Glomerular visceral epithelial cell (primary cell): ENCODE results near the gene EMC10.
A peak's percentile ranks its signal among the peaks of the same experiment; 100 is the strongest.
"Not testable (repeated sequence)": the region's sequence is repeated elsewhere in the genome, so short reads cannot be mapped to it uniquely, and the experiment has no call there.

ENCODE experiments used
- DNase-seq: peaks from one replicate; pipeline ENCODE4 v3.0.0-alpha.2; 2016; ENCODE audit errors: extremely low spot score

The EMC10 gene

DNA sequence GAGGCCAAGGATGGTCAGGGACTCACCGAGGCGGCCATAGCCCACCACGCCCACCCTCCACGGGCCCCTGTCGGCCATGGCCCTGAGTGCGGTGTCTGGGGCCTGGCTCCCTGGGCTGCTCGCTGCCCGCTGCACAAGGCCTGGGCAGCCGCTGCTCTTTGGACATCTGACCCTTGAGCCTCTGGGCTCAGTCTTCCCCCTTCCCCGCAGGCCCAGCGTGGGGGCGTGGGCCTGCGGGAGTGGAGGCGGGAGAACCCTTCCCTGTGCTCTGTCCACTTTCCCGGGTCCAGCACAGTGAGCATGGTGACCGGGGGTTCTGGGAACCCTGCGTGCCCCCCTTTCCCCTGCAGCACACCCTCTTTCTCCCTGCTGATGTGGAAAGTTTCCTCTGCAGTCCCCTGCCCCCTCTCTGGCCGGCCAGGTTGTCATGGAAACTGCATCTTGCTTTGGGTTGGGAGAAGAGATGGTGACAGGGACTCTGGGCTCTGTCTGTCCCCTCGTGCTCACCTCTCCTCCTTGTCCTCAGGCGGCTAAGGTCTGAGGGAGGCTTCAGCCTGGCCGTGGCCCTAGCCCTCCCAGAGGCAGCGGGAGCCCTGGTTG is 37.5 kb downstream of the EMC10 start, which contains the start of gene ASPDH:
Gene ASPDH (minus strand): TSS at position 168 of the 600 bp plus-strand sequence. CDS start 90 bp downstream, at position 78.
- no peak for DNase-seq

DNA sequence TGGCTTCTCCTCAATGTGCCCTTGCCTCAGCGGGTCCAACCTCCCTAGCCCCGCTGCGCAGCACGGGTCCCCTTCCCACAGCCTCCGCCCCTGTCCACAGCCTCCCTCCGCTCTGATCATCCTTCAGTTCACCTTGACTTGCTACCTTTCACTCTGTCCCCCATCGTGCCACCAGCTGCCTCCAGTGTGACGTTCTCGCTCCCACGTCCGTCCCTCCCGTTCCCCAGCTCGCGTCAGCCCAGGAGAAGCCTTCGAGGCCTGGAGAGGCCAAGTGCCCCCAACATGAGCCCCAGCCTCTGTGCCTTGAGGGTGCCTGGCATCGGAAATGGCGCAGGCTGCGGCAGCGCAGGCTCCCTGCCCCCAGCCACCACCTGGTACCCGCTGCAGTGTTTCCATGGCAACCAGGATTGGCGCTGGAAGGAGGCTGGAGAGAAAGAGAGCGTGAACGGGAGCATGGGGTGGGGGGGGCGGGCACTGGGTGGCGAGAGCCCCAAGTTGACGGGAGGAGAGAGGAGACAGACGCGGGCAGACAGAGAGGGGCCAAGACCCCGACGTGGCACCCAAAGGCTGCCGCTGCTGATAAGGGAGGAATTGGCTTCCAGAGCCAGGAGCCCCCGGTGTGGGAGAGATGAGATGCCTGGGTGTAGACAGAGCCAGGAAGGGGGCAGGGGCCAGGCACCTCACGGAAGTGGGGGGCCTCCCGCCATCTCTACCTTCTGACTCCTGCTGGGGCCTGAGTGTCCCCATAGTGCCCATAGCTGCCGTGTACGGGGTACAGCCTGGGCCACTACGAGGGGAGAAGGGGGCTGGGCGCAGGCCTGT is 38.2 kb downstream of the EMC10 start:
- DNase-seq = no peak

DNA sequence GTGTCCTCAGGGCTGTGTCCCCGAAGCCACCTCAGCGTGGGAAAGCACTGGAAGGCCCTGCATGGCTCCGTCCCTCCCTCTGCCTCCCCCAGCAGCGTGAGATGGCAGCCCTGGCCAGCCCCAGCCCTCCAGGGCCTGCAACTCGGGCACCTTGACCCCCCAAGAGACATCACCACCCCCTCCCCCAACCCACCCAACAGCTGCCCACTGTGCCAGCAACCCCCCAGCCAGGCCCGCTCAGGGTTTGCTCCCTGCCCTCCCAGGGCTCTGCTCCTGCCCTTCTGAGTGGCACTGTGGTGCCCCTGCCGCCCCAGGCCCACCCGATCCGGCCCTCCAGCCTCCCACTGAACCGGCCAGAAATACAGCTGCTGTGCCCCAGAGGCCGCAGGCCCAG is 38.9 kb downstream of the EMC10 start:
- DNase-seq = no peak

DNA sequence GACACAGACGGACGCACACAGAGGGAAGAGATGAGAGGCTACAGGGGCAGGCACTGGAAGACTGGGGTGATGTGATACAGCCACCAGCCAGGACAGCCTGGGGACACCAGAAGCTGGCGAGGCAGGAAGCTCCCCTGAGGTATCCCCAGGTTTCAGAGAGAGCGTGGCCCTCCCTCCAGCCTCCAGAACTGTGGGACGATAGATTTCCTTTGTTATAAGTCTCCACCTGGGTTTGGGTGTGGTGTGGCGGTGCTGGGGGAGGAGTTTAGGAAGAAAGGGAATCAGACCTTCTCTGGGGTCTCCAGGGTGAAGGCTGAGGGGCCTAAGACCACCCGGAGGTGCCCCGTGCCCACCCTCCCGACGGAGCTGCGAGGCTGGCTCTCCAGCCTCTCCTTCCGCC is 40.1 kb downstream of the EMC10 start:
- no peak for DNase-seq

DNA sequence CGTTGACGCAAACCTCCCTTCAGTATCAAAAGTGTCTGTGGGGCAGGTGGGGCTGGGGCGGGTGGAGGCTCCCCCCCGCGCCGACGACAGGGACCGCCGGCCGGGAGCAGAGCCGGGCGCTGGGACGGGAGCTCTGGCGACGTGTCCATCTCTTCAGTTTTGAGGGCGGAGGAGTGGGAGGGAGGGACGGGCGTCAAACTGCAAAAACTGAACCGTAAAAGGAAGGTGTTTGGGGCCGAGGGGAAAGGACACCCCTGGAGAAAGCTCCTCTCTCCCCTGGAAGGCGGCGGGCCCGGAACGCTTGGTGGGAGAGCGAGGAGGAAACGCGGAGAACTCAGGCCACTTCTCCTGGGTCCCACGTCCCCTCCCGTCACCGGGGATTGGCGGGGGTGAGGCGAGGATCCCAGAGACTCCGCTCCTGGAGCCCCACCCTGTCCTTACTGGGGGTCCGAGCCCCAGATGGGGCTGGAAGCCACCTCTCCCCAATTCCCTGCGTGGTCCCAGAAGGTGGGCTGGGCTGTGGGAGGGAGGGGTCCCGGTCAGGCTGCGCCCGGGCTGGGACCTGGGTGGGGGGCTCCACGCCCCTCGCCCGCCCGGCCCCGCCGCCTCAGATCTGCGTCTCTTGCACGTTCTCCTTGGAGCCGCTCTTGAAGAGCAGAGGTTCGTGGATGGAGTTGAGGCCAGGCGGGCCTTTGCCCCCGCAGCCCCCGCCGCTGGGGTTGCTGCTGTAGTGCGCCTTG is 40.8 kb downstream of the EMC10 start:
- DNase-seq = no peak

DNA sequence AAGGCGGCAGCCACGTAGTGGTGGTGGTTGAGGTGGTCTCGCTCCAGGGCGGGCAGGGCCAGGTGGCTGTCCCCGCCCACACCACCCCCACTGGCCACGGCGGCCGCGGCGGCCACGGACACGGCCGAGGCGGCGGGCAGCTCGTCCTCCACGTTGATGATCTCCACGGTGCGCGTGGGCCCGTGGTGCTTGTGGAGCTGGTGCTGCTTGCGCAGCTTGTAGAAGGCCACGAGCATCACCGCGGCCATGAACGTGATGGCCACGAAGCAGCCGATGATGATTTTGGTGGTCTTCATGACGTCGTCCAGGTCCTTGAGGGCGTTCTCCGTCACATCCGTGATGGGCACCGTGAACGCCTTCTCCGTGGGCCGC is 41.4 kb downstream of the EMC10 start:
- no peak for DNase-seq

DNA sequence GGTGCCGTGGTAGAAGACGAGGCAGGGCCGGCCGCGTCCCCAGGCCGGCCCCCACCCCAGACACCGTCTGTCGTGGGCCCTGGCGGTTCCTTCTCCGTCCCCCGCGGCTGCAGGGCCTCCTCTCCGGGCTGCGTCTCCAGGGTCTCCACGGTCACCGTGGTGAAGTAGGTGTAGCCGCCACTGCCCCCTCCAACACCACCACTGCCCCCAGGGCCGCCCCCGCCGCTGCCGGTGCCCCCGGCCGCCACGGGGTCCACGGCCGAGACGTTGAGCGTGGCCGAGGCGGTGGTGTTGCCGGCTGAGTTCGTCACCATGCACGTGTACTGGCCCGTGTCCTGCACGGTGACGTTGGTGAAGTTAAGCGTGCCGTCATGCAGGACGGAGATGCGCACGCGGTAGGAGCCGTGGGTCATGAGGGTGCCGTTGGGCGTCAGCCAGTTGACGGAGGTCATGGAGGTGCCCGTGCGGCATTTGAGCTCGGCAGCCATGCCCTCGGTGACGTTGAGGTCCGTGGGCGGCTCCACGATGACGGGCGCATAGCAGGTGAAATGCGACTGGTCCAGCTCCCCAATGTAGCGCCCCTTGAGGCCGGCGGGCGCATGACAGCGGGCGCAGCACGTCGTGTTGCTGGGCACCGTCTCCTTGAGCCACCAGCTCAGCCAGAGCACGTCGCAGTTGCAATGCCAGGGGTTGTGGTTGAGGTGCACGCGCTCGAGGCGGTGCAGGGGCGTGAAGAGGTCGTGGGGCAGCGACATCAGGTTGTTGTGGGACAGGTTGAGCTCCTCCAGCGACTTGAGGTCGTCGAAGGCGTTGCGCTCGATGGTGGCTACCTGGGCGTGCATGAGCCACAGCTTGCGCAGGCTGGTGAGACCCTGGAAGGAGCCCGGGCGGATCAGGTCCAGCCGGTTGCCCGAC is 42.0 kb downstream of the EMC10 start:
- no peak for DNase-seq

DNA sequence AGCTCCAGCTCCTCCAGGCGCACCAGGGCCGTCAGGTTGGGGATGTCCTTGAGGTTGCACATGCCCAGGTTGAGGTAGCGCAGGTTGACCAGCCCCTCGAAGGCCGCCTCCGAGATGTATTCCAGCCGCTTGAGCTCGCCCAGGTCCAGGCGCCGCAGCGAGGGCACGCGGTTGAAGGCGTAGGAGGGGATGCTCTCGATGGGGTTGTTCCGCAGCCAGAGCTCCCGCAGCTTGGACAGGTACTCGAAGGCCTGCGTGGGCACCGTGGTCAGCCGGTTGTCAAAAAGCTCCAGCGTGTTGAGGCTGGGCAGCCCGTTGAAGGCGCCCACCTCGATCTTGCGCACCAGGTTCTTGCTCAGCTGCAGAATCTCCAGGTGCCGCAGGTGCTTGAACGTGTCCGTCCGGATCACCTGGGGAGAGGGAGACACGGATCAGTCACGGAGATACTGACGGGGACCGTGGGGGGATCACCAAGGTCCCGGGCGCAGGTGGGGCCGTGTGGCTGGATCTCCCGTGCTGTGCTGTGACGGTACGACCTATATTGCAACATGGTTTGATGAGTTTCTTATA is 42.8 kb downstream of the EMC10 start:
- DNase-seq = no peak

DNA sequence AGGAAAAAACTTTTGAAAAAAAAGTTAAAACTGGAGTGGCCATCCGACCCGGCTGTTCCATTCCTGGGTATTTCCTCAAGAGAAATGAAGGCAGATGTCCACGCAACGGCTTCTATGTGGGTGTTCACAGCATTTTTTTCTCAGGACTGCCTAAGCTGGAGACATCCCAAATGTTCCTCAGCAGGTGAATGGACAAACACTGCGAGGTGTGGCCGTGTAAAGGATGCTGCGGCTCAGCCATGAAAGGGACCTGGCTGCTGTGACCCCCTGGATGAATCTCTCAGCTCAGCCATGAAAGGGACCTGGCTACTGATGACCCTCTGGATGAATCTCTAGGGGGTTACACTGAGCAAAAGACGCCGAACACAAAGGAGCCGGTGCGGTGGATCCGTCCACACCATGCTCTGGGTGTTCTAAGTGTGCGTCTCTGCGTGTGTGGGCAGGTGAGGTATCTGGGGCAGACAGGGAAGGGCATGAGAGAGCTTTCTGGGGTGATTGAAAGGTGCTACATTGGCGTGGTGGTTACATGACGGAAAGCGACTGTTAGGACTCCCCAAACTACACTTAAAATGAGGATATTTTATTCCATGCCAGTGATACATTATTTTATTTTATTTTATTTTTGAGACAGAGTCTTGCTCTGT is 44.6 kb downstream of the EMC10 start:
- no peak for DNase-seq

DNA sequence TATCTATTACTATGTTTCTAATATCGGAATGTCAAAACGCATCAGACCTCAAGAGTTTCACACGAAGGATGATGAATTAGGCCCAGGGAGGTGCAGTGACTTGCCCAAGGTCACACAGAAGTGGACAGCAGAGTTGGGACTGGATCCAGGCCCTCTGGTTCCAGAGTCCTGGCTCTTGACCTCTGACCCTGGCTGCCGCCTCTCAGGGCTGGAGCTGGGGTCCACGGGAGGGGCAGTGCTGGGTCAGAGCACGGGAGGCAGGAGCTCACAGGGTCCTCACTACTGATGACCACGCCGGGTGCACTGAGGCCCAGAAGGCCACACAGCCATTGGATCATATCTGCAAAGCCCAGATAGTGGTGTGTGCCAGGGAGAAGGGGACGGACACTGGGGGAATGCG is 46.6 kb downstream of the EMC10 start:
- no peak for DNase-seq

DNA sequence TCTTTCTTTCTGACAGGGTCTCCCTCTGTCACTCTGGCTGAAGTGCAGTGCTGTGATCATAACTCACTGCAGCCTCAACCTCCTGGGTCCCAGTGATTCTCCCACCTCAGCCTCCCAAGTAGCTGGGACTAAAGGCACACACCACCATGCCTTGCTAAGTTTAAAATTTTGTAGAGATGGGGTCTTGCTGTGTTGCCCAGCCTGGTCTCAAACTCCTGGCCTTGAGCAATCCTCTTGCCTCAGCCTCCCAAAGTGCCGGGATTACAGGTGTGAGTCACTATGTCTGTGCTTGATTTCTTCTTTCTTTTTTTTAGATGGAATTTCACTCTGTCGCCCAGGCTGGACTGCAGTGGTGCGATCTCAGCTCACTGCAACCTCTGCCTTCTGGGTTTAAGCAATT is 51.7 kb downstream of the EMC10 start:
- not testable (repeated sequence) for DNase-seq

DNA sequence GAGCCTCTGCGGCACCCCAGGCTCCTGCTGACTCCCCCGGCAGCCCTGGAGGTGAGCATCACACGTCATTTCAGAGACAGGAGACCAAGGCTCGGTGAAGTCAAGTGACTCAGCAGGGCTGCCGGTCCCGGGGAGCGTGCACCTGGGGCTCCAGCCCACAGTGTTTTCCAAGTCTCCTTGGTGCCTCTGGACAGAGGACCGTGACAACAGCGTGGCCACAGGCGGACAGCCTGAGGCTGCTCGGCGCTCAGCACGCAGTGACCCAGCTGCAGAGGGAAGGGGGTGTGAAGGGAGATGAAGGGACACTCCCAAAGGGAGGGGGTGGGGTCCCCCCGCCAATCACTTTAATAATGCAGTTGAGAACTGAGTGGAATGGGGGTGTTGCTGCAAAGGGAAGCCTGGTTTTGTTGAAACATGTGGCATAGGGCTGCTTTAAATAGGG is 54.9 kb downstream of the EMC10 start:
- DNase-seq = no peak

DNA sequence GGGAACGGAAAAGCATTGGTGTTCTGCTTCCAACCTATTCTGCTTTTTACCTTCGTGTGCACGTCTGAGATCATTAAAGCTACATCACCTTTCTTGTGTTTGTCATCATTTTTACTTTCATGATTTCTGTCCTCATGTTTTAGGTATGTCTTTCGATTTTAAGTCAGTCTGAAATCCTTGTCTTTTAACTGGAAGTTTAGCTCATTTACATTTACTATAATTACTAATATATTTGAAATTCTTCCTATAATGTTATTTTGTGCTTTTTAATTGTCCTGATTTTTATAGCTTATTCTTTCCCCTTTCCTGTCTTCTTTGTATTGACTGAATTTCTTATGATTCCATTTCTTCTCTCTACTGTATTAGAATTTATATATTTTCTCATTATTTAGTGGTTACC is 56.6 kb downstream of the EMC10 start:
- DNase-seq = no peak

DNA sequence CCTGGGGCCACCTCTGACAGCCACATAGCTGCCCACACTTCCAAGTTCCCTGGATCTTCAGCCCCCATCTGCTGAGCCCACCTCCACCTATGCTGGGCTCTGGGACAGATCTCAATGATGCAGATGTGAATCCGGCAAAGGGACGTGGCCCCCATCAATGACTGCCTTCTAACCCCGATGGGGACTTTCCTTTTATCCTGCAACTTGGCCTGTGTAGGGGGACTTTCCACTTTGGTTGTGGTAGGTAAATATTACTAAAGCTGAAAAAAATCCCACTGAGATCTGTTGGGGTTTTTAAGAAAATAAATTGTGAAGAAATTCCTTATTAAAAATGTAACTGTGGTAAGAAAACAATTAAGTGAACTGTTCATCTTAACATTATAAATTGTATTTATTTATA is 58.2 kb downstream of the EMC10 start:
- no peak for DNase-seq

DNA sequence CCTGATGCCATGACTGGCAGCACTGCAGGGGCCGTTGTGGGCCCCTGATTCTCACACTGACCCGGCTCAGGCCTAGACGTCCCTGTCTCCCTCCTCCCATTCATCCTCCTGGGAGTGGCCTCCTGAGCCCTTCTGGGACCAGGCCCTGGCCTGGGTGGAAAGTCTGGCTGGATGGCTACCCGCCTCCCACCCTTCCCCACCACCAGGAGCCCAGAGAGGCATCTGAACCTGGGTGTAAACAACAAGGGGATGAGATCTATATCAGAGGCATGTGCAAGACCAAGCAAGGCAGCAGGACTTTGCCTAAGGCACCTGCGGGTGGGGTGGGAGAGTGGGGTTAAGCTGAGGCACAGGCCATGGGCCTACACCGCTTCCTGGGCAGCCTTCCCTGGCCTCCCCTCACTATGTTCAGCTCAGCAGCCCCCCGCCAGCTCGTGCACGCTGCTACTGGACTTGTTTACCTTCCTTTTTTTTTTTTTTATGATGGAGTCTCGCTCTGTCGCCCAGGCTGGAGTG is 59.4 kb downstream of the EMC10 start:
- no peak for DNase-seq

DNA sequence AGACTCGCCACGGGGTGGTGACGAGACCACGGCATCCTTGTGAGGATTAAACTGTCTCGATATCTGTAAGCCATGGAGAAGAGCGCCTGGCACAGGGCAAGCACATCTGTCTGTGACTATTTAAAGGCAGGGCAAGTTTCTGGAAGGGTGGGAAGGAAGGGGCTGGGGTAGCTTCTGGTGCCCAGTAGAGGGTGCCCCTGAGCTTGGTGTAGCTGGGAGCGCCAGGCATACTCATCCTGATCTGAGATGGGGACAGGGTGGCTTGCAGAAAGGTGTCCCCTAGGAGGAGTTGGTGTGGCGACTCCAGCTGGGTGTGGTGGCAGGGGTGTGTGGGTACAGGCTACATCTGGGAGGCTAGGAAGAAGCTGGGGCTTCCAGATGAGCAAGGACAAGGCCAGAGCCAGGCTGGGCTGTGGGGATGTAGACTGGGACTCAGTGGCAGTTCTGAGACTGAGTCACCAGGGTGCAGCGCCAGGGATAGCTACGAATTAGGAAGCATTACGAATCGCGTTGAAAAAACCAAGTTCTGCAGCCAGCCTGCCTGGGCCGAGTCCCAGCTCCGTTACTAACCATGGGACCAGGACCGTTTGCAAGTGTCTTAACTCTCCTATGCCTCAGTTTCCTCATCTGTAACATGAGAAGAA is 60.5 kb downstream of the EMC10 start:
- no peak for DNase-seq

DNA sequence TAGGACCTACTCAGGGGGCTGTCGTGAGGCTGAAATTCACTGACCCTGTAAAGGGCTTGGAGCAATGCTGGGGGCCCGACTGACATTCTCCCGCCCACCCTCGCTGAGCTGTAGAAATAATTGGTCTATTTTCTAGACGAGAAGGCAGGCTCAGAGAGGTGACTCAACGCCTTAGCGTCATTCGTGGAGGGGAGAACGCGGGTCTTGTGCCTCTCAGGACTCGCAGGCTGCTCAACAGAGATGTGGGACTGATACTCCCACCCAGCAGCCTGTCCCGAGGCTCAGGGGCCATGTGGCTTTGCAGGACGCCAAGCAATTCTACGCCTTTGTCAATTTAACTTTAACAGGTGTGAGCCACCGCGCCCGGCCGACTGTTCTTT is 61.0 kb downstream of the EMC10 start:
- DNase-seq = no peak

DNA sequence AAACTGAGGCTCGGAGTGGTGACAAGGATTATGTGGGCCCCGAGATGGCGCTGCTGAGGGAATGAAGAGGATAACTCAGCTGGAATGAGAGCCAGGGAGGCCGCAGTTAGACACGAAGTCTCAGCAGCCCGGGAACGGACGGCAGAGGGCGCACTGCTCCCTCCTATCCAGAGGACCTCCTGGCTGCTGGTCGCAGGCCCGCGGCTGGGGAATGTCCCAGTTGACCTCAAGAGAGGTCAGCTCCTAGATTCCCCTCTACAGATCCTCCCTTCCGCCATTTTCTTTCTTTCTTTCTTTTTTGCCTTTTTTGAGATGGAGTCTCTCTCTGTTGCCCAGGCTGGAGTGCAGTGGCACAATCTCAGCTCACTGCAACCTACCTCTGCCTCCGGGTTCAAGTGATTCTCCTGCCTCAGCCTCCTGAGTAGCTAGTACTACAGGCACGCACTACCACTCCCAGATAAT is 61.5 kb downstream of the EMC10 start:
- DNase-seq = peak; percentile 73
